Neural cell (in vitro differentiated cells): ENCODE measurements around the gene NMUR1. TPM values are rescaled to one million over a fixed set of nuclear protein-coding genes. Genes with fewer than 3 reads are reported as not detected.
"Not testable (repeated sequence)": the region's sequence is repeated elsewhere in the genome, so short reads cannot be mapped to it uniquely, and the experiment has no call there.

ENCODE experiments used
- H2AFZ ChIP-seq: fragments of 200-600, 300-800 bp; sonication (generic), shearing (Covaris generic); 2 replicates; pipeline ENCODE4 v1.6.0; 2014; ENCODE audit warnings: low read depth, mild to moderate bottlenecking, antibody characterized with exemption, low read length, moderate library complexity
- H3F3A ChIP-seq: fragments of 200-600 bp; shearing (Covaris generic); 2 replicates; pipeline ENCODE4 v1.6.1; 2016; ENCODE audit warnings: mild to moderate bottlenecking, moderate library complexity, mixed read lengths, antibody characterized with exemption, low read length; ENCODE audit not compliant: insufficient read depth, poor library complexity, severe bottlenecking
- H3K27ac ChIP-seq: fragments of 200-600, 300-800 bp; sonication (generic), shearing (Covaris generic); 2 replicates; pipeline ENCODE4 v1.5.1; 2014; ENCODE audit warnings: mild to moderate bottlenecking, low read length, moderate library complexity
- H3K27me3 ChIP-seq: fragments of 300-800, 200-600 bp; sonication (generic), shearing (Covaris generic); 2 replicates; pipeline ENCODE4 v1.6.0; 2014; ENCODE audit warnings: mild to moderate bottlenecking, low read depth, low read length, moderate library complexity; ENCODE audit not compliant: insufficient read depth
- H3K36me3 ChIP-seq: fragments of 300-800, 200-600 bp; sonication (generic), shearing (Covaris generic); 2 replicates; pipeline ENCODE4 v1.5.1; 2014; ENCODE audit warnings: mild to moderate bottlenecking, antibody characterized with exemption, low read length, moderate library complexity; ENCODE audit not compliant: insufficient read depth
- H3K4me2 ChIP-seq: fragments of 300-800, 200-600 bp; sonication (generic), shearing (Covaris generic); 2 replicates; pipeline ENCODE4 v1.6.0; 2014; ENCODE audit warnings: mild to moderate bottlenecking, low read length
- H3K4me3 ChIP-seq: fragments of 300-800, 200-600 bp; sonication (generic), shearing (Covaris generic); 2 replicates; pipeline ENCODE4 v1.5.1; 2014; ENCODE audit warnings: mild to moderate bottlenecking, low read length, moderate library complexity
- H3K79me2 ChIP-seq: fragments of 200-600 bp; shearing (Covaris generic); replicated peaks from 2 replicates; pipeline ENCODE4 v1.6.0; 2014; ENCODE audit warnings: mild to moderate bottlenecking, low read length, moderate library complexity; ENCODE audit not compliant: insufficient read depth
- H3K9ac ChIP-seq: fragments of 300-800, 200-600 bp; sonication (generic), shearing (Covaris generic); 2 replicates; pipeline ENCODE4 v1.6.1; 2016; ENCODE audit warnings: mild to moderate bottlenecking, low read length, mixed read lengths
- H3K9me2 ChIP-seq: fragments of 200-600 bp; shearing (Covaris generic); 2 replicates; pipeline ENCODE4 v1.6.1; 2016; ENCODE audit warnings: mild to moderate bottlenecking, low read length, mixed read lengths; ENCODE audit not compliant: insufficient read depth
- H3K9me3 ChIP-seq: fragments of 200-600, 300-800 bp; sonication (generic), shearing (Covaris generic); 2 replicates; pipeline ENCODE4 v1.6.1; 2016; ENCODE audit warnings: mild to moderate bottlenecking, mixed run types, low read length, moderate library complexity, mixed read lengths
- H4K20me1 ChIP-seq: fragments of 200-600 bp; shearing (Covaris generic); 2 replicates; pipeline ENCODE4 v1.6.1; 2016; ENCODE audit warnings: mild to moderate bottlenecking, mixed run types; ENCODE audit not compliant: insufficient read depth
- EP300 ChIP-seq: fragments of 450-650 bp; conservative IDR thresholded peaks from 2 replicates; pipeline ENCODE4 v1.6.1; 2014; ENCODE audit warnings: antibody characterized with exemption, mild to moderate bottlenecking, moderate library complexity; ENCODE audit not compliant: poor library complexity, severe bottlenecking
- EZH2 ChIP-seq: fragments of 200-600, 300-800 bp; shearing (Covaris generic), sonication (generic); IDR thresholded peaks from 2 replicates; pipeline ENCODE4 v1.6.1; 2014; ENCODE audit warnings: antibody characterized with exemption, low read length, borderline replicate concordance, mild to moderate bottlenecking; ENCODE audit not compliant: insufficient read depth, poor library complexity, severe bottlenecking
- MXI1 ChIP-seq: fragments of 450-650 bp; conservative IDR thresholded peaks from 2 replicates; pipeline ENCODE4 v1.6.1; 2014; ENCODE audit warnings: antibody characterized with exemption, mild to moderate bottlenecking; ENCODE audit not compliant: poor library complexity, severe bottlenecking
- POLR2AphosphoS5 ChIP-seq: IDR thresholded peaks from 2 replicates; pipeline ENCODE4 v1.6.1; 2012
- RAD21 ChIP-seq: fragments of 450-650 bp; conservative IDR thresholded peaks from 2 replicates; pipeline ENCODE4 v1.6.1; 2014; ENCODE audit warnings: antibody characterized with exemption, mild to moderate bottlenecking, moderate library complexity
- SMC3 ChIP-seq: fragments of 450-650 bp; conservative IDR thresholded peaks from 2 replicates; pipeline ENCODE4 v1.6.1; 2014; ENCODE audit warnings: antibody characterized with exemption, mild to moderate bottlenecking, moderate library complexity; ENCODE audit not compliant: poor library complexity
- TAF1 ChIP-seq: IDR thresholded peaks from 2 replicates; pipeline ENCODE4 v1.6.1; 2012; ENCODE audit warnings: low read depth
- polyA plus RNA-seq: library from polyadenylated mRNA; depleted of rRNA; stranded (reverse); fragments of >200 nt; gene quantifications from 2 replicates; pipeline ENCODE4 v1.2.3, GENCODE V29; 2014
- TF ChIP-seq, protein P1 (sequence below): IDR thresholded peaks from 2 replicates; pipeline ENCODE4 v1.6.1; 2012; ENCODE audit warnings: borderline replicate concordance
- TF ChIP-seq, protein P2 (sequence below): fragments of 450-650 bp; IDR thresholded peaks from 2 replicates; pipeline ENCODE4 v1.5.1; 2014; ENCODE audit warnings: antibody characterized with exemption, mild to moderate bottlenecking, moderate library complexity; ENCODE audit not compliant: poor library complexity, severe bottlenecking

Gene NMUR1
- polyA plus RNA-seq, 1 donor from 2014 or later, result not detected

DNA sequence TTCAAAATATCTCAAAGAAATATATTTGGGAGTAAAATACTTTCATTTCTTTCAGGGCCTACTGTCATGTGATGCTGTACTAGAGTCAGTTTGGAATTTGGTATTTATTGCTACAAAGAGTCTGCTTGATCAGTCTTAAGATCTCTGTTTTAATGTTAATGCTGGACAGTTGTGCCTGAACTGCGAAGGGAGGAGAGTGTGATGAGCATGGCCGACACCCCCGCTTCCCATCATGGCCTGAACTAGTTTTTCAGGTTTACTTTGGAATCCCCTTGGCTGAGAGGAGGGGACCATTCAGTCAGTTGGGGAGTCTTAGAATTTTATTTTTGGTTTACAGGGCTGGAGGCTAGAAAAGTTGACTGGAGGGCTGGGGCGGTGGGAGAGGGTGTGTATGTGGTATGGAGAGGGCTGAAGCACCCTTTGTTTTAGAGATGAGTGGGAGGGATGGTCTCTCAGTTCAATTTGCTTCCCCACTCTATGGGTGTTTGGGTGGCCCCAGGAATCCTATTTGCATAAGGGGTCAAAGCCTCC lies 41.5 kb upstream of the NMUR1 start:
- no peaks in the 10 kb centered on the region for H3K36me3 ChIP-seq
- H3K27ac ChIP-seq, result no peak overlapping the region
- no peak overlapping the region for H3K9ac ChIP-seq

DNA sequence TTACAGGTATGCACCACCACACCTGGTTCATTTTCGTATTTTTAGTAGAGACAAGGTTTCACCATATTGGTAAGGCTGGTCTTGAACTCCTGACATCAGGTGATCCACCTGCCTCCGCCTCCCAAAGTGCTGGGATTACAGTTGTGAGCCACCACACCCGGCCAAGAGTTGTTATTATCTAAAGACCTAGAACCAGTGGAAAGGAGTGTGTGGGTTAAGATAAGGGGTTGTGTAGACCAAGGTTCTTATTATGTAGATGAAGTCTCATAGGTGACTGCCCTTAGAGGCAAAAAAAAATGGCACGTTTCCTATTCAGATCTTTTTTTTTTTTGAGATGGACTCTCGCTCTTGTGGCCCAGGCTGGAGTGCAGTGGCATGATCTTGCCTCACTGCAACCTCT lies 40.7 kb upstream of the NMUR1 start:
- H2AFZ ChIP-seq, H3K27ac ChIP-seq, H3F3A ChIP-seq, H3K79me2 ChIP-seq, H3K36me3 ChIP-seq, H3K4me3 ChIP-seq, H3K9ac ChIP-seq, H4K20me1 ChIP-seq, H3K9me2 ChIP-seq, H3K9me3 ChIP-seq, H3K4me2 ChIP-seq, H3K27me3 ChIP-seq: not testable (repeated sequence)

More for the DNA sequence above, 41.5 kb upstream of the NMUR1 start:
- no peaks in the 10 kb centered on the region for H4K20me1 ChIP-seq
- H3K9me2 ChIP-seq, result no peaks in the 10 kb centered on the region
- no peaks in the 10 kb centered on the region for H3K79me2 ChIP-seq
- H2AFZ ChIP-seq, result no peak overlapping the region
- no peak overlapping the region for H3K4me3 ChIP-seq
- no peak overlapping the region for H3K4me2 ChIP-seq
- no peaks in the 10 kb centered on the region for H3K27me3 ChIP-seq
- H3K9me3 ChIP-seq, result no peaks in the 10 kb centered on the region
- no peaks in the 10 kb centered on the region for H3F3A ChIP-seq
- TF ChIP-seq EP300, result no peak
- no peak for TF ChIP-seq MXI1
- TF ChIP-seq, protein P1, sequence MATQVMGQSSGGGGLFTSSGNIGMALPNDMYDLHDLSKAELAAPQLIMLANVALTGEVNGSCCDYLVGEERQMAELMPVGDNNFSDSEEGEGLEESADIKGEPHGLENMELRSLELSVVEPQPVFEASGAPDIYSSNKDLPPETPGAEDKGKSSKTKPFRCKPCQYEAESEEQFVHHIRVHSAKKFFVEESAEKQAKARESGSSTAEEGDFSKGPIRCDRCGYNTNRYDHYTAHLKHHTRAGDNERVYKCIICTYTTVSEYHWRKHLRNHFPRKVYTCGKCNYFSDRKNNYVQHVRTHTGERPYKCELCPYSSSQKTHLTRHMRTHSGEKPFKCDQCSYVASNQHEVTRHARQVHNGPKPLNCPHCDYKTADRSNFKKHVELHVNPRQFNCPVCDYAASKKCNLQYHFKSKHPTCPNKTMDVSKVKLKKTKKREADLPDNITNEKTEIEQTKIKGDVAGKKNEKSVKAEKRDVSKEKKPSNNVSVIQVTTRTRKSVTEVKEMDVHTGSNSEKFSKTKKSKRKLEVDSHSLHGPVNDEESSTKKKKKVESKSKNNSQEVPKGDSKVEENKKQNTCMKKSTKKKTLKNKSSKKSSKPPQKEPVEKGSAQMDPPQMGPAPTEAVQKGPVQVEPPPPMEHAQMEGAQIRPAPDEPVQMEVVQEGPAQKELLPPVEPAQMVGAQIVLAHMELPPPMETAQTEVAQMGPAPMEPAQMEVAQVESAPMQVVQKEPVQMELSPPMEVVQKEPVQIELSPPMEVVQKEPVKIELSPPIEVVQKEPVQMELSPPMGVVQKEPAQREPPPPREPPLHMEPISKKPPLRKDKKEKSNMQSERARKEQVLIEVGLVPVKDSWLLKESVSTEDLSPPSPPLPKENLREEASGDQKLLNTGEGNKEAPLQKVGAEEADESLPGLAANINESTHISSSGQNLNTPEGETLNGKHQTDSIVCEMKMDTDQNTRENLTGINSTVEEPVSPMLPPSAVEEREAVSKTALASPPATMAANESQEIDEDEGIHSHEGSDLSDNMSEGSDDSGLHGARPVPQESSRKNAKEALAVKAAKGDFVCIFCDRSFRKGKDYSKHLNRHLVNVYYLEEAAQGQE, result no peak
- TF ChIP-seq EZH2, result no peak
- no peak for TF ChIP-seq TAF1
- TF ChIP-seq POLR2AphosphoS5, result no peak
- TF ChIP-seq, protein P2, sequence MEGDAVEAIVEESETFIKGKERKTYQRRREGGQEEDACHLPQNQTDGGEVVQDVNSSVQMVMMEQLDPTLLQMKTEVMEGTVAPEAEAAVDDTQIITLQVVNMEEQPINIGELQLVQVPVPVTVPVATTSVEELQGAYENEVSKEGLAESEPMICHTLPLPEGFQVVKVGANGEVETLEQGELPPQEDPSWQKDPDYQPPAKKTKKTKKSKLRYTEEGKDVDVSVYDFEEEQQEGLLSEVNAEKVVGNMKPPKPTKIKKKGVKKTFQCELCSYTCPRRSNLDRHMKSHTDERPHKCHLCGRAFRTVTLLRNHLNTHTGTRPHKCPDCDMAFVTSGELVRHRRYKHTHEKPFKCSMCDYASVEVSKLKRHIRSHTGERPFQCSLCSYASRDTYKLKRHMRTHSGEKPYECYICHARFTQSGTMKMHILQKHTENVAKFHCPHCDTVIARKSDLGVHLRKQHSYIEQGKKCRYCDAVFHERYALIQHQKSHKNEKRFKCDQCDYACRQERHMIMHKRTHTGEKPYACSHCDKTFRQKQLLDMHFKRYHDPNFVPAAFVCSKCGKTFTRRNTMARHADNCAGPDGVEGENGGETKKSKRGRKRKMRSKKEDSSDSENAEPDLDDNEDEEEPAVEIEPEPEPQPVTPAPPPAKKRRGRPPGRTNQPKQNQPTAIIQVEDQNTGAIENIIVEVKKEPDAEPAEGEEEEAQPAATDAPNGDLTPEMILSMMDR, result no peak
- TF ChIP-seq RAD21, result no peak
- no peak for TF ChIP-seq SMC3
